Measurements from ENCODE around the gene CCDC93.
"Not testable (repeated sequence)": the region's sequence is repeated elsewhere in the genome, so short reads cannot be mapped to it uniquely, and the experiment has no call there.

CCDC93 gene

GRCh38 chr2:117952228-117952627 lies 61.6 kb downstream of the CCDC93 start:
- no peak for DNase-seq

DNA sequence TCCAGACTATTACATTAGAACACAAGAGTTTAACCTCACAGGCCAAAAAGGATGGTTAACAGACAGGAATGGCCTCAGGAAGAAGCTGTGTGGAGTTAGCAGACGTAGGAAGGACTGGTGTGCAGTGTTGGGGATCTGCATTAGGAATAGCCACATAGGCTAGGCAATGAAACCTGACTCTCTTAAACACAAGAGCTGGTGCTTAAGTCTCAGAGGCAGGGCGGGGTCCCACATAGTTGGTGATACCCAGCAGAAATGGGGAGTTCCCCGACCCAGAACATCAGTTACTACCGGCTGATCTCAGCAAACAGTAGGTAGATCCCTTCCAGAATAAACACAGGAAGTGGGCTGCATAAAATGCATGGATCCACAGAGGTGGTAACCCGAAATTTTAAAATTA lies 64.1 kb downstream of the CCDC93 start:
- no peak for DNase-seq

DNA sequence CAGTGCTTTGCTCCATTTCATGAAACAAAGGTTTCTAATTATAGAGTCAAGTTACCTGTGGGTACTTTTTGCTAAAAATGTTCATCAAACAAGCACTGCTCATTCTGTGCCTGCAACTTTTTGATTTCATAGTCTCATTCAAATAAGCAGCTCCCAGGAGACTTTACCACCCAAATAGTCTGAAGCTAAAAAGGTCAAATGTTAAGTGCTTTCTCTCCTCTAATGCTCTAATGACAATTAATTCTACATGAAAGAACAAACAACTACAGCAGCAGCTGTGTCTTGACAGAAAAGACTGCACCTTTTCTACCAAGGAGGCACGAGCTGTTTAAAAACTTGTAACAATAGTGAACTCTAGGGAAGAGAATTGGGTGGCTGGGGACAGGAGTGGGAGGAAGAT lies 65.3 kb downstream of the CCDC93 start:
- DNase-seq = no peak

GRCh38 chr2:117945296-117945695 lies 68.6 kb downstream of the CCDC93 start:
- no peak for DNase-seq

- DNase-seq = no peak
Observed at GRCh38 chr2:117944816-117945215, 69.1 kb downstream of the CCDC93 start.

- no peak for DNase-seq
Observed at GRCh38 chr2:117943013-117943672, 70.7 kb downstream of the CCDC93 start.

GRCh38 chr2:117942551-117942950 lies 71.3 kb downstream of the CCDC93 start:
- DNase-seq = no peak

GRCh38 chr2:117941693-117942092 lies 72.2 kb downstream of the CCDC93 start:
- DNase-seq = no peak

DNA sequence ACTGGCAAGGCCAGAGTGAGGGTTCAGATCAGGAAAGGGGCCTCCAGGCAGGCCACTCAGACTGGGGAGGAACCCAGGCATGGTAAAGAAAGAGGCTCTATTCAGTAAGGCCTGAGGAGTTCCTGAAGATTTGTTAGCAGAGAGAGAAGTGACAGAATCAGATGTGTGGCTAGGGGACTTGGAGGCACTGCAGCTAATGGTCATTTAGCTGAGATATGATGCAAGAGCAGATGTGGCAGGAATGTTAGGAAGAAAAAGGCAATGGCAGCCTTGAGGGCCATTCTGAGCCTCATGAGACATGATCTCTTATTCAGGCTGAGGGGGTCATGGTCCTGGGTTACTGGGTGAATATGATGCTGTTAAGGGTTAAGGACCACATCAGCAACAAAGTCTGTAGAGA lies 73.4 kb downstream of the CCDC93 start:
- no peak for DNase-seq

- no peak for DNase-seq
Observed at GRCh38 chr2:117938611-117939010, 75.3 kb downstream of the CCDC93 start.

GRCh38 chr2:117936871-117937428 lies 76.9 kb downstream of the CCDC93 start:
- no peak for DNase-seq

GRCh38 chr2:117935954-117936353 lies 77.9 kb downstream of the CCDC93 start:
- DNase-seq = no peak

DNA sequence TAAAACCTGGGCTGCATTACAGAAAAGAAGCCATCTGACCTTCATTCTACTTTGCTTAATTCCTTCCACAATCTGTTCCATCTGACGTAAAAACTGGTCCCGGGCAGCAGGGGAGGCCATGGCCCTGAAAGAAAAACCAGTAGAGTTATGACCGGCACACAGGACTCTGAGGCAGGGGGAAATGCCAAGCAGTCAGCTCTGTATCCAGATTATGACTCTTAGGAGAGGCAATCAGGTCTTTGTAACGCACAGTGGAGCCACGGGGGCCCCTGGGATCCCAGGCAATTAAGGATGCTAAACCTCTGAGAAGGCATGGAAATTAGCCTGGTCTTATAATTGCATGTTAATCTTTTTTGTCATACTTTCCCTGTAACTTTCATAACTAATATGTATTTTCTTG lies 78.4 kb downstream of the CCDC93 start:
- no peak for DNase-seq

DNA sequence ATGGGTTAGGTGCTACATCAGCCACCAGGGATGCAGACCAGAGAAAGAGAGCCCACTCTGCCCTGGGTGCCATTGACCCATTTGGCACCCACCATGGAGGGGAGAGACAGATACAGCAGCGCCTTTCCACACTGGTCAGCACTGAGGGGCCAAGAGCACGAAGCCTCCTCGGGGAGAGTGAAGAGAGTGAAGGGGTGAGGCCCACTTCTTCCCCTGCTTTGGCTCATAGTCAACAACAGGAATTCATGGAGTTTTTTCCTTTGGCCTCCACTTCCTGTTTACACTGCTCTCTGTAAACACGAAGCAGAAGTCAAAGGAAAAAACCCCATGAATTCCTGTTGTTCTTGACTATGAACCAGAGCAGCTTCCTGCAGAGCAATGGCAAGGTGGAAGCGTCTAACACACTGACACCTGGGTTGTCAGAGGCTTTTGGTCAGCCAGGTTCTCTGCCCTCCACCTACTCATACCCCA lies 80.0 kb downstream of the CCDC93 start:
- no peak for DNase-seq

GRCh38 chr2:117931978-117932377 lies 81.9 kb downstream of the CCDC93 start:
- no peak for DNase-seq

DNA sequence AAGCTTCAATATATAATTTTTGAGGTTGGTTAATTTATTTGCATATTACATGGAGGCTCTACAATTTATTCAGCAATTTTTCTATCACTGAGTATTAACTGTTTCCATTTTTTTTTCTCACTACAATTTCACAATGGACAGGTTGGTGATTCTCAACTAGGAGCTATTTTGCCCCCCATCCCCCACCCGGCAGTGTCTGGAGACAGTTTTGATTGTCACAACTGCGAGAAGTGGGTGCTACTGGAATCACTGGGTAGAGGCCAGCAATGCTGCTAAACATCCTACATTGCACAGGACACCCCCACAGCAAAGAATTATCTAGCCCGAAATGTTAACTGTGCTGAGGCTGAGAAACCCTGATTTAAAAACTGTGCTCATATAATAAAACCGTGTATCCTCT lies 82.6 kb downstream of the CCDC93 start:
- no peak for DNase-seq

GRCh38 chr2:117930775-117931174 lies 83.1 kb downstream of the CCDC93 start:
- no peak for DNase-seq

GRCh38 chr2:117923471-117923870 lies 90.4 kb downstream of the CCDC93 start:
- not testable (repeated sequence) for DNase-seq

- DNase-seq = no peak
Observed at GRCh38 chr2:117921520-117921919, 92.3 kb downstream of the CCDC93 start.

GRCh38 chr2:117918608-117919007 lies 95.3 kb downstream of the CCDC93 start:
- DNase-seq = no peak

DNA sequence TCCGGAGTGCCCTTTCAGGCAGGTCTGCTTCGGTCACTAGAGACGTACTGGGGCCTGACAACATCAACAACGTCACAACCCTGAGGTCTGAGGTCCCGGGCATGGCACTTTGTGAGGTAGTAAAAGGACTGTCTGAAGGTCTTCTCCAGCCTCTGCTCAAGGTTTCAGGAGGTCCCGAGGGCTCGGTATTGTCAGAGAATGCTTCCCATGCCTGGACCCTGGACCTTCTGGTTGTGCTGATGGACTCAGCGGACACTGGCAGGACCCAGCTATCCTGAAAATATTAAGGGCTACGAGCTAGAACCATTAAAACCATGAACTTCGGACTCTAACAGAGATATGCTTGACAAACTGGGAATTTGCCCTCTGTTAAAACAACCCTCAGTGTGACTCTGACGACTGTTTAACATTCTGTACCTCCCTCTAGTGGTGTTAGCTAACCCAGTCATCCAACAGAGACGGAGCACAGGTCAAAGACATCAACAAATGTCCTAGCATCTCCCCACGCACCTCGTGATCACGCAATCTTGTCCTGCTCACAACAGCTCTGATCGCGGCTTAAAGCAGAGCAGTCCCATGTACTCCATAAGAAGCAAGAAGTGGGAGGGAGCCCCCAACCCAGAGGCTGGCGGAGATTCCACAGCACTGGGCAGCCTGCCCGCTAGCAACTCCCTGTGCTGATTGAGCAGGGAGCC lies 96.5 kb downstream of the CCDC93 start:
- no peak for DNase-seq

DNA sequence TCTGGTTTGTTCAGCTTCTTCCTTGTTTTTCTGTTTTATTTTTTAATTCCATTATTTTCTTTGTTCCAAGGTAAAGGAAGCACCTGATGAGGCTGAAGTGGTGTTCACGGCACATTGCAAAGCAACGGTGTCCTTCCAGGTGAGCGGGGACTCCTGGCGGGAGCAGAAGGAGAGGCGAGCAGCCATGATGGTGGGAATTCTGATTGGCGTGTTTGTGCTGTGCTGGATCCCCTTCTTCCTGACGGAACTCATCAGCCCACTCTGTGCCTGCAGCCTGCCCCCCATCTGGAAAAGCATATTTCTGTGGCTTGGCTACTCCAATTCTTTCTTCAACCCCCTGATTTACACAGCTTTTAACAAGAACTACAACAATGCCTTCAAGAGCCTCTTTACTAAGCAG lies 110.9 kb downstream of the CCDC93 start:
- no peak for DNase-seq

- no peak for DNase-seq
Observed at GRCh38 chr2:117888897-117889296, 125.0 kb downstream of the CCDC93 start.

- DNase-seq = no peak
Observed at GRCh38 chr2:117885308-117885707, 128.6 kb downstream of the CCDC93 start.
